HG03095 (cell line): ENCODE measurements around the gene DNASE2.

ENCODE experiments used
- ATAC-seq: cut with Tn5 transposase; IDR thresholded peaks from one replicate; pipeline ENCODE4 v1.9.1; 2021; ENCODE audit warnings: moderate library complexity; ENCODE audit not compliant: unreplicated experiment

Gene DNASE2

GRCh38 chr19:12886969-12887747 is 5.9 kb upstream of the DNASE2 start, which contains the start of gene KLF1:
KLF1 (minus strand) TSS chr19:12887201; CDS start chr19:12887140, 61 bp downstream.
- ATAC-seq, result no peak

DNA sequence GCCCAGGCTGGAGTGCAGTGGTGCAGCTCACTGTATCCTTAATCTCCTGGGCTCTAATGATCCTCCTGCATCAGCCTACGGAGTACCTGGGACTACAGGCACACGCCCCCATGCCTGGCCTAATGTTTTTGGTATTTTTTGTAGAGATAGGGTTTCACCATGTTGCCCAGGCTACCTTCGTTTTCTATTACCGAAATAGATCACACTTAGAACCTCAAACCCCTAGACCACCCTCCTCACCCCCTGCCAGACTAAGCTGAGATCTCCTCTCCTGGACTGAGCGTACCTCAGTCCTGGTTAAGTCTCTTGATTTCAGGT is 5.4 kb upstream of the DNASE2 start:
- no peak for ATAC-seq

GRCh38 chr19:12885749-12886650 is 4.8 kb upstream of the DNASE2 start:
- ATAC-seq, result no peak

DNA sequence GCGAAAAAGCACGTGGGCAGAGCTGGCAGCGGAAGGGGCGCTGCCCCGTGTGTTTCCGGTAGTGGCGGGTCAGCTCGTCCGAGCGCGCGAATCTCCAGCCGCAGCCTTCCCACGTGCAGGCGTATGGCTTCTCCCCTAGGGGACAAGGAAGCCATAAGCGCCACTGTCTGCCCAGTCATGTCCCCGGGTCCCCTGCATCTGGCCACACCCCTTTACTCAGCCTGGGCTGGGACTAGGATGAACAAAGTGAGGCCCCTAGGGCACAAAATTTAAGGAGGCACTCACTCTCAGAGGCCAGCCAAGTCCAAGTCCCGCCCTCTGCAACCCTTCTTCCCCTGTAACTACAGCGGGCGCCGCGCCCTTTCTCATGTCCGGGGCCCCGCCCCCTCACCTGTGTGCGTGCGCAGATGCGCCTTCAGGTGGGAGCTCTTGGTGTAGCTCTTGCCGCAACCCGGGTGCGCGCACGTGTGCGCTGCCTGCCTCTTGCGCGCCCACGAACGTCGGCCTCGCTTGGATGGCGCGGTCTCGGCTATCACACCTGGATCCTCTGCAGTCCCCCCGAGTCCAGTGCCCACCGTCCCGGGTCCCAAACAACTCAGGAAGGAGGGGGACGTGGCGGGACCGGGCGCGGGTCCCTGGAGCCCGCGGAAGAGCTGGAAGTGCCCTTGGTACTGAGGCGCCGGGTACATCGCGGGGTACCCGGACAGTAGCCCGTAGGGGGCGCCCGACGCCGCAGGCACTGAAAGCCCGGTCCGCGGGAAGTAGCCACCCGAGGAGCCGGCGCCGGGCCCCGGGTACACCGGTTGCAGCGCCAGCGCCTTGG is 3.9 kb upstream of the DNASE2 start:
- no peak for ATAC-seq

DNA sequence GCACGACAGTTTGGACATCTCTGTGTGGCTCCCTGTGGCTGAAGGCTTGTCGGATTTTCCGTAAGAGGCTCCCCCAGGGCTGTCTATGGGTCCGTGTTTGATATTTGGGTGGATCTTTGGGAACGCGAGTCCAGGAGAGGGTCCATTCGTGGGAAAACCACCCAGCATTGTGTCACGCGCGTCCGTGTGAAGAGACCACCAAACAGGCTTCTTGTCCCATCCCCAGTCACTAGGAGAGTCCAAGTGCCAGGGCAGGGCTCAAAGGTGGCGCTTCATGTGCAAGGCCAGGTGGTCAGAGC is 3.3 kb upstream of the DNASE2 start:
- no peak for ATAC-seq

- no peak for ATAC-seq
Observed at GRCh38 chr19:12884202-12884601, 3.0 kb upstream of the DNASE2 start.

- no peak for ATAC-seq
Observed at GRCh38 chr19:12882589-12882988, 1.3 kb upstream of the DNASE2 start.

- ATAC-seq, result no peak
Observed at GRCh38 chr19:12880551-12881171, 588 bp downstream of the DNASE2 start.

GRCh38 chr19:12875086-12875485 is 6.2 kb downstream of the DNASE2 start:
- no peak for ATAC-seq

- no peak for ATAC-seq
Observed at GRCh38 chr19:12873891-12874745, 7.1 kb downstream of the DNASE2 start.

- no peak for ATAC-seq
Observed at GRCh38 chr19:12872941-12873890, 8.0 kb downstream of the DNASE2 start.

GRCh38 chr19:12872255-12872654 is 9.0 kb downstream of the DNASE2 start:
- no peak for ATAC-seq

- ATAC-seq, result no peak
Observed at GRCh38 chr19:12871681-12872080, 9.6 kb downstream of the DNASE2 start.

- no peak for ATAC-seq
Observed at GRCh38 chr19:12868540-12869112, 12.6 kb downstream of the DNASE2 start.

- ATAC-seq, result no peak
Observed at GRCh38 chr19:12867120-12868099, 13.8 kb downstream of the DNASE2 start.

GRCh38 chr19:12866416-12867119 is 14.7 kb downstream of the DNASE2 start:
- no peak for ATAC-seq
